Measurements from ENCODE around the gene MIB2. TPM values are rescaled to one million over a fixed set of nuclear protein-coding genes. Genes with fewer than 3 reads are reported as not detected.

MIB2 gene
- total RNA-seq, 6 experiments from 2014 or later = 41.9 to 62.8 (median 44.0) TPM

DNA sequence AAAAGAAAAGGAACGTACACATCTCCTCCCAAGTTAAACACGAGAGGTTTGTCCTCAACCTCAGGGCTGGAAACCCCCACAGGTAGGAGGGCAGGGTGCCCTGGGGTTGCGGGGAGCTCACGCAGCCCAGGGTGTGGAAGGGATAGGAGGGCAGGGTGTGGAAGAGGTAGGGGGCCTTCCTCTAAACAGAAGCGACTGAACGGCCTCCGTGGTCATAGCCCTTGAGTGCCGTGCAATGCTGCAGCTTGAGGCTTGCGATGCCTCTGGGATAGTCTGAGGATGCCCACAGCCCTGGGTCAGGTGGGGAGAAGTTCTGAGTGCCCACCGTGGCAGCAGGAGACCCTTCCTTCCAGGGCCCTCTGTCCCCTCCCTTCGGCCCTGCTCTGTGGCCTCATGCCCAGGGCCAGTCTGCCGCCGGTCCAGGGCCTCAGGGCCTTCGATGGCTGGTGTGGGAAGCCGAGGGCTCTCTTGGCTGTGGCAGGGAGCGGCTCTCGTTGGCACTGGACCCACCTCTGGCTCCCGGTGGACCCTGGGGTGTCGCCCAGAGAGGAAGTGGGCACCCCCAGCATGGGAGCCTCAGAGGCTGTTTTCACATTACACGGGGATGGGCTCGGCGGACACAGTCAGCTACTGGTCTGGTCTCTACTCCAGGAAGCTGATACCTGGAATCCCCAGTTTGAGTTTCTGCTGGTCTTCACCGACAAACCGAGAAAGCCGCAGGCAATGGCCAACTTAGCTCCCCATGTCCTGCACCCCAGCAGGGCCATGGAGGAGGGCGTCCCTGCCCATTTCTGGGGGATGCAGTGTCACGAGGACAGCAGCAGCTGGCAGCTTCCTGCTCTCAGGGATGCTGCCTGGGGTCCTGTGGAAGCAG lies 49.9 kb downstream of the MIB2 start:
- Mint-ChIP-seq H3K9me3 (no peaks in the 10 kb centered on the region), H3K4me1 (ENCODE audit: low read depth) (peaks cover 17% of the 10 kb centered on the region), H3K27ac (no peak overlapping the region), H3K27me3 (ENCODE audit: insufficient read depth) (no peaks in the 10 kb centered on the region), H3K36me3 (ENCODE audit: low read depth) (peaks cover 4% of the 10 kb centered on the region), H3K4me3 (no peak overlapping the region)
- no peak for TF ChIP-seq CTCF (IDR thresholded peaks at IDR 0.05)
- DNase-seq = no peak

DNA sequence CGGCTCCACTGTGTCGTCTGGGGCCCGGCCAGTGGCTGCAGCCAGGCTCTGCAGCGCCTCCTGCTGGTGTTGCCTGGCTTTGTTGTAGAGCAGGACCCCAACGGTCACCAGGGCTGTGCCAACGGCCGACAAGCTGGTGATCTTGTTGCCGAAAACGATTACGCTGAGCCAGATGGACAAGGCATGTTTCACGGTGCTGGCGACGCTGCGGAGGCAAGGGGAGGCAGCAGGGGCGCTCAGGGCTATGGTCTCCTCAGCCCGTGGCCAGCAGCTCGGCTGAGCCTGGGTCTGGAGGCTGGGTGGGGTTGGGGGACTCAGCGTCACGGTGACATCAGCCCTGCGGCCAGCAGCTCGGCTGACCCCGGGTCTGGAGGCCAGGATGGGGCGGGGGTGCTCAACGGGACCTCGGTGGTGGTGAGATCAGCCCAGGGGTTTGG lies 50.5 kb downstream of the MIB2 start:
- peak; percentile 76 for TF ChIP-seq CTCF (IDR thresholded peaks at IDR 0.05)
- no peak for DNase-seq
- peaks cover 4% of the 10 kb centered on the region for H3K36me3 Mint-ChIP-seq (ENCODE audit: low read depth)
- H3K9me3 Mint-ChIP-seq = no peaks in the 10 kb centered on the region
- no peak overlapping the region for H3K27ac Mint-ChIP-seq
- no peaks in the 10 kb centered on the region for H3K27me3 Mint-ChIP-seq (ENCODE audit: insufficient read depth)
- H3K4me3 Mint-ChIP-seq = no peak overlapping the region
- H3K4me1 Mint-ChIP-seq (ENCODE audit: low read depth) = peaks cover 17% of the 10 kb centered on the region

DNA sequence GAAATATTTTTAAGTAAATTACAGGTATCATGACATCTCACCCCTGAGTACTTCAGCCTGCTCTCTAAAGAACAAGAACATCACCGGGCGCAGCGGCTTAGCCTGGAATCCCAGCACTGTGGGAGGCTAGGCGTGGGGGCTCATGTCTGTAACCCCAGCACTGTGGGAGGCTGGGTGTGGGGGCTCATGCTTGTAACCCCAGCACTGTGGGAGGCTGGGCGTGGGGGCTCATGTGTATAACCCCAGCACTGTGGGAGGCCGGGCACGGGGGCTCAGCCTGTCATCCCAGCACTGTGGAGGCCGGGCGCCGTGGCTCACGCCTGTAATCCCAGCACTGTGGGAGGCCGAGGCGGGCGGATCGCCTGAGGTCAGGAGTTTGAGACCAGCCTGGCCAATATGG lies 51.2 kb downstream of the MIB2 start:
- Mint-ChIP-seq H3K27me3 (ENCODE audit: insufficient read depth) (no peaks in the 10 kb centered on the region), H3K4me3 (no peak overlapping the region), H3K27ac (no peak overlapping the region), H3K36me3 (ENCODE audit: low read depth) (peaks cover 8% of the 10 kb centered on the region), H3K4me1 (ENCODE audit: low read depth) (peaks cover 13% of the 10 kb centered on the region), H3K9me3 (no peaks in the 10 kb centered on the region)
- TF ChIP-seq CTCF (IDR thresholded peaks at IDR 0.05) = no peak
- no peak for DNase-seq

- DNase-seq = no peak
- Mint-ChIP-seq H3K27me3 (ENCODE audit: insufficient read depth) (no peaks in the 10 kb centered on the region), H3K36me3 (ENCODE audit: low read depth) (peaks cover 8% of the 10 kb centered on the region), H3K4me1 (ENCODE audit: low read depth) (no peaks in the 10 kb centered on the region), H3K27ac (no peak overlapping the region), H3K4me3 (no peak overlapping the region), H3K9me3 (no peaks in the 10 kb centered on the region)
- no peak for TF ChIP-seq CTCF (IDR thresholded peaks at IDR 0.05)
Measured at GRCh38 chr1:1669468-1670440, 54.5 kb downstream of the MIB2 start.

- Mint-ChIP-seq H3K27ac (no peak overlapping the region), H3K9me3 (no peaks in the 10 kb centered on the region), H3K4me3 (no peak overlapping the region), H3K4me1 (ENCODE audit: low read depth) (no peaks in the 10 kb centered on the region), H3K36me3 (ENCODE audit: low read depth) (peaks cover 8% of the 10 kb centered on the region), H3K27me3 (ENCODE audit: insufficient read depth) (no peaks in the 10 kb centered on the region)
- no peak for TF ChIP-seq CTCF (IDR thresholded peaks at IDR 0.05)
- no peak for DNase-seq
Measured at GRCh38 chr1:1670866-1671265, 55.6 kb downstream of the MIB2 start.

Measured in HFFc6 (cell line).